ENCODE measurements around the gene KCTD16.
A peak's percentile ranks its signal among the peaks of the same experiment; 100 is the strongest.

The KCTD16 gene

GRCh38 chr5:144207875-144208444 is 37.3 kb downstream of the KCTD16 start:
- DNase-seq (ENCODE audit: low read depth), result peak; percentile 25

GRCh38 chr5:144209361-144209760 is 38.7 kb downstream of the KCTD16 start:
- no peak for DNase-seq (ENCODE audit: low read depth)

GRCh38 chr5:144210655-144211054 is 40.0 kb downstream of the KCTD16 start:
- DNase-seq (ENCODE audit: low read depth), result peak; percentile 68

DNA sequence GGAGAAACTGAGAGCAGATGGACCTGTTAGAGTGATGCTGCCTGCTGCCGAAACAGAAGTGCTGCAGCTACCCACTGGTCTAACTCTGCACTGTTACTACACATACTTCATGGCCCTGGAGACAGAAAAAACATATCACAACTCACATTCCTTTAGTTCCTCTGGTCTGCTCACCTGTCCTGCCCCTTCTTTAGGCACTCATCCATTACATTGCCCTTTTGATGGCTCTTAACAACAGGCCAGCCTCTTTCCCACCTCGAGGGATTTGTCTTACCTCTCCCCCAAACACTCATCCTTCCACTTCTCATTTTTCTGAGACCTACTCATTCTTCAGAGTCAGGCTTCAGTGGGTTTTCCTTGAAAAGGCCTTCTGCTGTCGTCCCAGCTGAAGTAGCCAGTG is 49.2 kb downstream of the KCTD16 start:
- no peak for DNase-seq (ENCODE audit: low read depth)

GRCh38 chr5:144227363-144227999 is 56.8 kb downstream of the KCTD16 start:
- DNase-seq (ENCODE audit: low read depth), result no peak

GRCh38 chr5:144230806-144231205 is 60.1 kb downstream of the KCTD16 start:
- DNase-seq (ENCODE audit: low read depth), result no peak

DNA sequence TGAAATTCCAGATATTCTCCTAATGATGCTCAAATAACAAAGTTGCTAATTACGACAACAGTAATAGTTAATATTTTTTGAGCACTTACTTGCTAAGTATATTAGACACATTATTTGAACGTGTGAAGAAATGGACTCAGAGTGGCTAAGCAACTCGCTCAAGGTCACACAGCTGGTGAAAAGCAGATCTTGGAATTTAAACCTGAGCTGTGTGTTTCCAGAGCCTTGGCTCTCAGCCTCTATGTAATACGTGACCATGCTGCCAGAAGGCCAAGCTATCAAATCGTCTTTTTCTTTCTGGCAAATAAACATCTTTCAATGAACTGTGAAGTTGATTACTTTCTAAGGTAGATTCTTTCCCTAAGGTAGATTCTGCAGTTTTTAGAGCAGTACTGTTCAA is 61.6 kb downstream of the KCTD16 start:
- DNase-seq (ENCODE audit: low read depth), result no peak

- DNase-seq (ENCODE audit: low read depth), result no peak
These were observed 65.8 kb downstream of the KCTD16 start for GRCh38 chr5:144236499-144236898.

- peak; percentile 59 for DNase-seq (ENCODE audit: low read depth)
These were observed 67.2 kb downstream of the KCTD16 start for GRCh38 chr5:144237851-144238250.

DNA sequence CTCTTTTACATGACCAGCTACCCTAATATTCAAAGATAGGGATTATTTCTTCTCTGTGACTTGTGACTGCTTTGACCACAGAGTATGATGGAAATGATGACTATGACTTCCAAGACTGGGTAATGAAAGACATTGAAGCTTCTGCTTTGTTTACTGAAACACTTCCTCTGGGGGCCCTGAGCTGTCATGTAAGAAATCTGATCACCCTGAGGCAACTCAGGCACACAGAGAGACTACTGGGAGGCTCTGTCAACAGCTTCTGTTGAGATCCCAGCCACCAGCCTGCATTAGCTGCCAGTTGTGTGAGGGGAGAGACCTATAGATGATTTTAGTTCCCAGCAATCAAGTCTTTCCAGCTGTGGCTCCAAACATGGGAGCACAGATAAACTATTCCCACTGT is 76.5 kb downstream of the KCTD16 start:
- peak; percentile 11 for DNase-seq (ENCODE audit: low read depth)

DNA sequence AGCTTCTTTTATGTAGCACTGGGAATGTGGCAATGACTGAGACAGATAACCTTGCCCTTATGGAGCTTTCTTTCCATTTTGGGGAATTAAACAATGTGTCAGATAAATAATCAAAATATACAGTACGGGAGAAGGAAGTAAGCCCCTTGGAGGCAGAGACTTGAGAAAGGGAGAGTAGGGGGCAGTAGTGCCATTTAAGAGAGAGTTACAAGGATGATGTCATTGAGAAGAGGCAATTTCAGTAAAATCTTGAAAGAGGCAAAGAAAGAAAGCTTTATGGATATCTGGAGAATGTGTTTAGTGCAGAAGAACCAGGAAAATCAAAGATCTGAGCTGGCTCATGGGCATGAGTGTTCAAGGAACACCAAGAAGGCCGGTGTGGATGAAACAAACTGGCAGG is 77.3 kb downstream of the KCTD16 start:
- no peak for DNase-seq (ENCODE audit: low read depth)

GRCh38 chr5:144249755-144250464 is 79.2 kb downstream of the KCTD16 start:
- no peak for DNase-seq (ENCODE audit: low read depth)

- DNase-seq (ENCODE audit: low read depth), result no peak
These were observed 83.9 kb downstream of the KCTD16 start for GRCh38 chr5:144254552-144254951.

GRCh38 chr5:144260121-144260520 is 89.4 kb downstream of the KCTD16 start:
- DNase-seq (ENCODE audit: low read depth), result no peak

GRCh38 chr5:144265643-144266247 is 95.1 kb downstream of the KCTD16 start:
- DNase-seq (ENCODE audit: low read depth), result no peak

DNA sequence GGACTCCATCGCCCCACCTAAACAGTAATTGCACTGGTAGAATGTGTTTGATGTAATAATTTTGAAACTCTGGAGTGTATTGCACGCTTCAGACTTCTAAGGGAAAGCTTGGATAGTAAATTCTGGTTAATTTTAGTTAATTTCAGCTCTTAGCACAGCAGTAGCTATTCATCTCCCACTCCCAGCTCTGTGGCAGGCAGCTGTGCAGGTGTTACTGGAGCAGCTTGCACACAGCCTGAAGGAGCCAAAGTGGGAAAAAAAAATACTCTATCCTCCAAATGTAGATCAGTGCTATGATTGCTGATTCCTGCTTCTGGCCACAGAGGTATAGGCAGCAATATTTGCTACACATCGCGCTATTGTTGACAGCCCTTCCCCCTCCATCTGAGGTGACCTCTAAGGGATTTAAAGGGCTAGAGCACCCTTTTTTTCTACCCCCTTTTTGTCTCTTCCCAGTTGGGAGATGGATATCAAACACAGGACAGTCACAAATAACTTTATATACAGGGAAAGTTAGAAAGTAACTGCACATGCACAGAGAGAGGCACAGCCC is 97.4 kb downstream of the KCTD16 start:
- no peak for DNase-seq (ENCODE audit: low read depth)

GRCh38 chr5:144273232-144274027 is 102.8 kb downstream of the KCTD16 start:
- DNase-seq (ENCODE audit: low read depth), result peak; percentile 71

DNA sequence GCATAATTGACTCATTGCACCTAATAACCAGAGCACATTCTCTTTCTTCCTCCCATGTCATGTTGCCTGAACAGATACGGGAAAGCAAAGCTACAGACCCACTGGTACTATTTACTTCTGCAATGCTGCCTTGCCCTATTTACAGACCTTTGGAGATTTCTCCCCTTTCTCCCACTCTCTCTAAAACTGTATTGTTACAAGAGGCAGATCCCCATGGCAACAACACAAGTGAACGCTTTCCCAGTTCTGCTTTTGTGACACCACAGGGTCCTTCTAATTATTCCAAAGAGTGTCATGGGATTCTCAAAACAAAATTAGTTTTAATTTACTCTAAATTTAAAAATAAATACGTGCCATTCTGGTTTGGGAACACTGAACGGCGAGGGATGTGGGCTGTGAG is 104.7 kb downstream of the KCTD16 start:
- DNase-seq (ENCODE audit: low read depth), result no peak

- peak; percentile 82 for DNase-seq (ENCODE audit: low read depth)
These were observed 105.6 kb downstream of the KCTD16 start for GRCh38 chr5:144276034-144276822.

DNA sequence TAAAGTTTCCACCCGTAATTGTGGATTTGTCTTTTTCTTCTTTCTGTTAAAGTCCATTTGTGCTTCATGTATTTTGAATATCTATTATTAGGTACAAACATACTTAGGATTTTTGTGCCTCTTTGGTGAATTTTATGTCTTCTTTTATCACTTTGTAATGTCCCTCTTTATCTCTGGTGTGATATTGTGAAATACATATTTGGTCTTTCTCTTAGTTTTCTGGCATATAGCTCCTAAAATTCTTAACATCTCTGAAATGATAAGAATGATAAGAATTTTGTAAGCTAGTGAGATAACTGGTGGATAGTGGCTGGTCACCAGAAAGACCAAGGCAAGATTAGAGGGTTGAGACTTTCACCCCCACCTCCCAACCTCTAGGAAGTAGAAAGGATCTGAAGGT is 111.1 kb downstream of the KCTD16 start:
- DNase-seq (ENCODE audit: low read depth), result peak; percentile 21

DNA sequence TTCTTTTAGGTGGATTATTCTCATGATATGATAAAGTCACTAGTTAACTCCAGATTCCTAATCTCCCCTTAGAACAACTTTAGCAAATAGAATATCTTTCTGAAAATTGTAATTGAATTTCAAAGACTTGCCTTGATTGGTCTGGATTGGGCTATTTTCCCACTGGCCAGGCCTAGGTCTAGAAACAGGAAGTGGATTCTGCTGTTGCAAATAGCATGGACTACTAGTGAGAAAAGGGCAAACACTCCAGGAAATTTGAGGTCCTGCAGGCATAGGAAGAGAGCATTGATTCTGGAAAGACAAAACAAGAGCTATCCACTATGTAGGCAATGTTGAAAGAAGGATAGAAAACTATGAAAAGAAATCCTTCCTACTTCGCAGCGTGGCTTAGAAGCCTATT is 113.4 kb downstream of the KCTD16 start:
- DNase-seq (ENCODE audit: low read depth), result no peak
